Keratinocyte (primary cell): ENCODE data around the gene PRKCE. TPM values are rescaled to one million over a fixed set of nuclear protein-coding genes. Genes with fewer than 3 reads are reported as not detected.

ENCODE experiments used
- DNase-seq: peaks from one replicate; pipeline ENCODE4 v3.0.0-alpha.2; 2011; ENCODE audit warnings: low read depth, missing footprints, low spot score
- FAIRE-seq: peaks from 2 replicates; lab custom pipeline; 2011; peaks lifted over from hg19 to GRCh38; lab: Jason Lieb, UNC
- H2AFZ ChIP-seq: 2 replicates; pipeline ENCODE4 v1.6.0; 2012; ENCODE audit warnings: low read length, control low read depth, inconsistent platforms; ENCODE audit not compliant: control insufficient read depth
- H3K27ac ChIP-seq: 2 replicates; pipeline ENCODE4 v1.5.1; 2011; ENCODE audit warnings: low read length; ENCODE audit not compliant: control insufficient read depth, insufficient read depth
- H3K27me3 ChIP-seq: 3 replicates; pipeline ENCODE4 v1.6.0; 2011; ENCODE audit warnings: low read length; ENCODE audit not compliant: control insufficient read depth, insufficient read depth; ENCODE audit errors: extremely low read depth
- H3K36me3 ChIP-seq, 2 experiments: 2 replicates in 1 of 2; 3 replicates in 1 of 2; pipeline ENCODE4 v1.5.1; 2011; ENCODE audit warnings: low read length in 2 of 2, mild to moderate bottlenecking in 1 of 2; ENCODE audit not compliant: control insufficient read depth in 2 of 2, insufficient read depth in 2 of 2; ENCODE audit errors: extremely low read depth in 1 of 2
- H3K4me1 ChIP-seq: 3 replicates; pipeline ENCODE4 v1.5.1; 2011; ENCODE audit warnings: low read length; ENCODE audit not compliant: control insufficient read depth, insufficient read depth; ENCODE audit errors: extremely low read depth
- H3K4me2 ChIP-seq: 3 replicates; pipeline ENCODE4 v1.6.0; 2011; ENCODE audit warnings: low read depth, low read length; ENCODE audit not compliant: control insufficient read depth, insufficient read depth; ENCODE audit errors: extremely low read depth
- H3K4me3 ChIP-seq, 3 experiments: fragments of 200-600 bp in 1 of 3; sonication (generic) in 1 of 3; 2 replicates in 2 of 3; 3 replicates in 1 of 3; pipeline ENCODE4 v1.5.1; 2011 to 2016; ENCODE audit warnings: low read length in 3 of 3, mild to moderate bottlenecking in 3 of 3, control low read depth in 2 of 3, inconsistent platforms in 1 of 3, low read depth in 1 of 3, mixed read lengths in 1 of 3, mixed run types in 1 of 3, moderate library complexity in 1 of 3; ENCODE audit not compliant: control insufficient read depth in 2 of 3, insufficient read depth in 2 of 3; ENCODE audit errors: extremely low read depth in 1 of 3
- H3K79me2 ChIP-seq: 2 replicates; pipeline ENCODE4 v1.6.0; 2012; ENCODE audit warnings: low read length; ENCODE audit not compliant: control insufficient read depth, insufficient read depth
- H3K9ac ChIP-seq: 3 replicates; pipeline ENCODE4 v1.6.0; 2011; ENCODE audit warnings: low read length; ENCODE audit not compliant: control insufficient read depth, insufficient read depth; ENCODE audit errors: extremely low read depth
- H3K9me1 ChIP-seq: 3 replicates; pipeline ENCODE4 v1.6.0; 2011; ENCODE audit warnings: low read length; ENCODE audit not compliant: control insufficient read depth, insufficient read depth; ENCODE audit errors: extremely low read depth
- H3K9me3 ChIP-seq: 2 replicates; pipeline ENCODE4 v1.5.1; 2012; ENCODE audit warnings: low read depth, low read length; ENCODE audit not compliant: control insufficient read depth
- H4K20me1 ChIP-seq: 3 replicates; pipeline ENCODE4 v1.6.0; 2011; ENCODE audit warnings: low read length; ENCODE audit not compliant: control insufficient read depth, insufficient read depth; ENCODE audit errors: extremely low read depth
- CTCF ChIP-seq, 3 experiments: IDR thresholded peaks in 1 of 3; conservative IDR thresholded peaks in 1 of 3; optimal IDR thresholded peaks in 1 of 3; 2 replicates in 2 of 3; 3 replicates in 1 of 3; pipeline versions ENCODE3 to v1.5.1; 2011; ENCODE audit warnings: low read length in 3 of 3, mild to moderate bottlenecking in 3 of 3, moderate library complexity in 2 of 3, control low read depth in 1 of 3, inconsistent platforms in 1 of 3; ENCODE audit not compliant: insufficient read depth in 2 of 3; ENCODE audit errors: extremely low read depth in 1 of 3
- EZH2 ChIP-seq: IDR thresholded peaks from one replicate; pipeline ENCODE4 v1.6.1; 2012; ENCODE audit warnings: inconsistent platforms, mild to moderate bottlenecking, low read length, moderate library complexity
- dilution Hi-C: fragments of 300-500 bp; cut with MboI; formaldehyde crosslinking; loops from one replicate; pipeline ENCODE4 v1.7.0; 2020; ENCODE audit warnings: low sequenced_read_pairs; ENCODE audit not compliant: extremely low pct_ligation_motif_present
- polyA plus RNA-seq, 5 experiments: library from polyadenylated mRNA; depleted of rRNA in 3 of 5; stranded (reverse) in 3 of 5; stranded (forward) in 1 of 5; unstranded in 1 of 5; fragments of >200 nt; gene quantifications; 1 replicate in 1 of 5; 2 replicates in 3 of 5; 3 replicates in 1 of 5; pipeline versions ENCODE4 v1.2.1 to v1.2.3, GENCODE V29; 2011 to 2012; ENCODE audit warnings: missing spikeins in 2 of 5, low read depth in 1 of 5, low replicate concordance in 1 of 5

Gene PRKCE
- polyA plus RNA-seq, 1 donor (not counting 4 experiments of a cell fraction or from before 2014, with no cell fraction given), result 2.0 TPM

GRCh38 chr2:45871025-45871424, 219.6 kb downstream of the PRKCE start:
- Histone ChIP-seq H3K27me3 (no peaks in the 10 kb centered on the region), H3K4me2 (no peak overlapping the region), H3K36me3 (no peaks in the 10 kb centered on the region), H3K4me1 (no peaks in the 10 kb centered on the region), H3K4me3 (no peak overlapping the region), H3K9ac (no peak overlapping the region), H3K79me2 (no peaks in the 10 kb centered on the region), H3K9me3 (no peaks in the 10 kb centered on the region), H3K9me1 (no peaks in the 10 kb centered on the region), H3K27ac (no peak overlapping the region), H4K20me1 (no peaks in the 10 kb centered on the region), H2AFZ (no peak overlapping the region)
- FAIRE-seq (no peak), DNase-seq (no peak)
- dilution Hi-C loops, result no loop called here
- TF ChIP-seq EZH2 (no peak), CTCF (optimal IDR thresholded peaks at IDR 0.05 in 1 of 3, IDR thresholded peaks at IDR 0.05 in 1 of 3, conservative IDR thresholded peaks at IDR 0.05 in 1 of 3; ENCODE audit: extremely low read depth in 1 of 3, insufficient read depth in 2 of 3, low read length in 3 of 3) (no peak)

GRCh38 chr2:45871541-45871940, 220.1 kb downstream of the PRKCE start:
- H3K36me3 ChIP-seq, result no peaks in the 10 kb centered on the region
- no peaks in the 10 kb centered on the region for H4K20me1 ChIP-seq
- no peak overlapping the region for H3K9ac ChIP-seq
- no peaks in the 10 kb centered on the region for H3K4me1 ChIP-seq
- no peak for TF ChIP-seq EZH2
- no peak for TF ChIP-seq CTCF (optimal IDR thresholded peaks at IDR 0.05 in 1 of 3, IDR thresholded peaks at IDR 0.05 in 1 of 3, conservative IDR thresholded peaks at IDR 0.05 in 1 of 3; ENCODE audit: extremely low read depth in 1 of 3, insufficient read depth in 2 of 3, low read length in 3 of 3)
- DNase-seq, result no peak
- FAIRE-seq, result no peak
- H3K9me1 ChIP-seq, result no peaks in the 10 kb centered on the region
- no peaks in the 10 kb centered on the region for H3K79me2 ChIP-seq
- peaks cover 2% of the 10 kb centered on the region for H3K9me3 ChIP-seq
- H2AFZ ChIP-seq, result no peak overlapping the region
- no peak overlapping the region for H3K4me2 ChIP-seq
- H3K4me3 ChIP-seq, result no peak overlapping the region
- dilution Hi-C loops, result no loop called here
- no peaks in the 10 kb centered on the region for H3K27me3 ChIP-seq
- H3K27ac ChIP-seq, result no peak overlapping the region
